Measurements from ENCODE around the gene GPHA2. TPM values are rescaled to one million over a fixed set of nuclear protein-coding genes. Genes with fewer than 3 reads are reported as not detected.

Gene GPHA2
- polyA plus RNA-seq, 2 donors = not detected

GRCh38 chr11:64914123-64914522 is 21.6 kb downstream of the GPHA2 start:
- H3K27ac ChIP-seq (ENCODE audit: low read depth in 2 of 2, low read length in 1 of 2) = no peak overlapping the region
- no peaks in the 10 kb centered on the region for H3K9me3 ChIP-seq (ENCODE audit: control insufficient read depth in 2 of 2, insufficient read depth in 1 of 2, low read depth in 1 of 2, low read length in 1 of 2)
- no peak overlapping the region for H3K4me3 ChIP-seq (ENCODE audit: low read depth in 1 of 2, low read length in 2 of 2)
- 94% methylated on average over 17 of the region's 17 CpGs for WGBS, 2 donors
- peaks cover 4 to 6% of the 10 kb centered on the region in 2 donors for H3K4me1 ChIP-seq (ENCODE audit: control insufficient read depth in 2 of 2, insufficient read depth in 2 of 2, low read length in 1 of 2)
- H3K36me3 ChIP-seq (ENCODE audit: control insufficient read depth in 2 of 2, insufficient read depth in 2 of 2, low read length in 1 of 2) = peaks cover 13 to 48% of the 10 kb centered on the region in 2 donors
- no peaks in the 10 kb centered on the region for H3K27me3 ChIP-seq (ENCODE audit: control insufficient read depth in 1 of 2, insufficient read depth in 2 of 2, low read length in 2 of 2)

DNA sequence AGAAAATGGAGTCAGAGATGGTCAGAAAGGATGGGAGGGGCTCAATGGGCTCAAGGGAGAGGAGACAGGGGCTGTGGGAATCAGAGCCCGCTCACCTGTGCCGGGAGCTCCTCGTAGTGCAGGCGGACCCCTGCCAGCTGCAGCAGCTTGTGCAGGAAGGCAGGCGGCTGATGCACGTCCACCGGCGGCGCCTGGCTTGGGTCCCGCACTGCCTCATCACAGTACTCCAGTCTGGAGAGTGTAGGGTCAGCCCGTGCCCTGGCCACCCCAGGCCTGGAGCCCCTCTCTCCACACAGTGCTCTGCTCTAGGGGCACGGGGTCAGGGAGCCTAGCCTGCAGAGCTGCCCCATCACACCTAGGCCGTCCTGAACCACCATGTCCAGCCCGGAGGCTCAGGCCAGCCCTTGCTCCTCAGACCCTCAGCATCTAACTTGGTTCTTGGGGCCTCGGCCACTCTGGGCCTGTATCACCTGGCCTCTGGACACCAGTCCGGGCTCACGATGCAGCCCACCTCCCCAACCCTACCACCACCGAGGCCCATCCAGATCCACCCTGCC is 22.4 kb downstream of the GPHA2 start:
- peaks cover 13 to 50% of the 10 kb centered on the region in 2 donors for H3K36me3 ChIP-seq (ENCODE audit: control insufficient read depth in 2 of 2, insufficient read depth in 2 of 2, low read length in 1 of 2)
- no peaks in the 10 kb centered on the region for H3K27me3 ChIP-seq (ENCODE audit: control insufficient read depth in 1 of 2, insufficient read depth in 2 of 2, low read length in 2 of 2)
- 87 to 93% methylated on average over 14 to 18 of the region's 18 CpGs for WGBS, 2 donors
- no peaks in the 10 kb centered on the region for H3K9me3 ChIP-seq (ENCODE audit: control insufficient read depth in 2 of 2, insufficient read depth in 1 of 2, low read depth in 1 of 2, low read length in 1 of 2)
- peaks cover 4 to 6% of the 10 kb centered on the region in 2 donors for H3K4me1 ChIP-seq (ENCODE audit: control insufficient read depth in 2 of 2, insufficient read depth in 2 of 2, low read length in 1 of 2)
- H3K4me3 ChIP-seq (ENCODE audit: low read depth in 1 of 2, low read length in 2 of 2) = no peak overlapping the region
- no peak overlapping the region for H3K27ac ChIP-seq (ENCODE audit: low read depth in 2 of 2, low read length in 1 of 2)

DNA sequence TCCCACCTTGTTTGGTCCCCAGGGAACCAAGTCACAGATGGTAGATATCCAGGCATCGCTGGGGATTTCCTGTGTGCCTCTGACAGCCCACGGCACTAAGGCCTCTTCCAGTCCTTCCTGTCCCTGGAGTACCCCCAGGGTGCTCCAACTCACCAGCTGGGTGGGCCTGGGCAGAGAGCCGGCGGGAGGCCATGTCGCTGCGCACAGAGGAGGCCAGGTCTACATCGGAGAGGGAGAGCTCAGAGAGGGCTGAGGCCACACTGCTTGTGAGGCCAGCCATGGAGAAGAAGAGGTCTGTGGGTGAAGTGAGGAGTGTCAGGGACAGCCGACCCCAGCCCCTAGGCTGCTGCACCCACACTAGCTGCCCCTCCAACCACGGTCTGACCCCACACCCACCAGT is 24.0 kb downstream of the GPHA2 start:
- Histone ChIP-seq H3K27ac (ENCODE audit: low read depth in 2 of 2, low read length in 1 of 2) (no peak overlapping the region), H3K4me3 (ENCODE audit: low read depth in 1 of 2, low read length in 2 of 2) (no peak overlapping the region), H3K27me3 (ENCODE audit: control insufficient read depth in 1 of 2, insufficient read depth in 2 of 2, low read length in 2 of 2) (no peaks in the 10 kb centered on the region), H3K36me3 (ENCODE audit: control insufficient read depth in 2 of 2, insufficient read depth in 2 of 2, low read length in 1 of 2) (peaks cover 18 to 63% of the 10 kb centered on the region in 2 donors), H3K4me1 (ENCODE audit: control insufficient read depth in 2 of 2, insufficient read depth in 2 of 2, low read length in 1 of 2) (peaks cover 4 to 6% of the 10 kb centered on the region in 2 donors), H3K9me3 (ENCODE audit: control insufficient read depth in 2 of 2, insufficient read depth in 1 of 2, low read depth in 1 of 2, low read length in 1 of 2) (no peaks in the 10 kb centered on the region)
- 91% methylated on average over 9 of the region's 9 CpGs for WGBS, 2 donors

DNA sequence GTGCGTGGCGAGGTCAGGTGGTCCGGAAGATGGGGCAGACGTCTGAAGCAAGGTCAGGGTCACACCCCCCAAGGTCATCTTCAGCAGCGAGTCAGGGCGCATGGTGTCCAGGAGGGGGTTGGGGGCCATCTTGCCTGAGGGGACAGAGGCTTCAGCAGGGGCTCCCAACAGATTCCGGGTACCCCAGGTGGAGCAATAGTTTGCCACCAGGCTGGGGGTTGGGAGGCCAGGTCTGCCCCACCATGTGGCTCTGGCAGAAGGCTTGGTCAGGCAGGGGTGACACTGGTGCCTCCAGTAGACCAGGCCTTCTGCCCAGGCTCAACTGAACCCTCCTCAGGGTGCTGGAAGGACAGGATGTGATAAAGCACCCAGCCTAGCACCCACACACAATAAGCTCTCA is 24.6 kb downstream of the GPHA2 start:
- no peak overlapping the region for H3K4me3 ChIP-seq (ENCODE audit: low read depth in 1 of 2, low read length in 2 of 2)
- H3K27ac ChIP-seq (ENCODE audit: low read depth in 2 of 2, low read length in 1 of 2) = no peak overlapping the region
- H3K9me3 ChIP-seq (ENCODE audit: control insufficient read depth in 2 of 2, insufficient read depth in 1 of 2, low read depth in 1 of 2, low read length in 1 of 2) = no peaks in the 10 kb centered on the region
- 88 to 90% methylated on average over 7 of the region's 7 CpGs for WGBS, 2 donors
- no peaks in the 10 kb centered on the region for H3K27me3 ChIP-seq (ENCODE audit: control insufficient read depth in 1 of 2, insufficient read depth in 2 of 2, low read length in 2 of 2)
- H3K4me1 ChIP-seq (ENCODE audit: control insufficient read depth in 2 of 2, insufficient read depth in 2 of 2, low read length in 1 of 2) = peaks cover 4% of the 10 kb centered on the region in 2 donors
- H3K36me3 ChIP-seq (ENCODE audit: control insufficient read depth in 2 of 2, insufficient read depth in 2 of 2, low read length in 1 of 2) = peaks cover 18 to 68% of the 10 kb centered on the region in 2 donors

DNA sequence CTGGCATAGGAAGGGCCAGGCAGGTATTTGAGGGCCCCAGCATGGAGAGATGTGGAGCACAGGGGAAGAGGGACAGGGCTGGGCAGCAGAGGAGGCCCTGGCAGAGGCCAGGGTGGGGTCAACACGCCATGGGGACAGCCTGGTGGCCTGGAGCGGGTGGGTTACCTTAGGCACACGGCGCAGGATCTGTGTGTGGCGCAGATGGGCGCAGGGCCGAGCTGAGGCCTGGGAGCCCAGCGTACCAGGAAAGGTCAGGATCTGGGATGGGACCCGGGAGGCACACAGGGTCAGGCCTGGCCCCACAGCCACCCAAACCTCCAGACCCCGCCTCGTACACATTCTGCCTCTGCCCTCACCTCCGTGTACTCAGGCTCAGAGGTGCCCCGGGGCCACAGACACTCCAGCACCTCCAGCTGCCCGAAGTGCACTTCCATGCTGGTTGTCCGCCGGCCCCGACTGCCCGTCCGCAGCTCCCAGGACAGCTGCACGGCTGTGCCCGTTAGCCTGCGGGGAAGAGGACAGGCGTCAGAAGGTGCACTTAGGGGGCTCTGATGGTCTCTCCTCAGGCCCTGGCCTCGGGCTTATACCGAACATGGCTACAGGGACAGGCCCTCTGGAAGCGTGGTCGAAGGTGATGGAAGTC is 25.1 kb downstream of the GPHA2 start:
- Histone ChIP-seq H3K4me3 (ENCODE audit: low read depth in 1 of 2, low read length in 2 of 2) (no peak overlapping the region), H3K27ac (ENCODE audit: low read depth in 2 of 2, low read length in 1 of 2) (no peak overlapping the region), H3K4me1 (ENCODE audit: control insufficient read depth in 2 of 2, insufficient read depth in 2 of 2, low read length in 1 of 2) (peaks cover 0 to 3% of the 10 kb centered on the region in 2 donors), H3K36me3 (ENCODE audit: control insufficient read depth in 2 of 2, insufficient read depth in 2 of 2, low read length in 1 of 2) (peaks cover 21 to 74% of the 10 kb centered on the region in 2 donors), H3K9me3 (ENCODE audit: control insufficient read depth in 2 of 2, insufficient read depth in 1 of 2, low read depth in 1 of 2, low read length in 1 of 2) (no peaks in the 10 kb centered on the region), H3K27me3 (ENCODE audit: control insufficient read depth in 1 of 2, insufficient read depth in 2 of 2, low read length in 2 of 2) (no peaks in the 10 kb centered on the region)
- WGBS, 2 donors = 91 to 93% methylated on average over 22 to 27 of the region's 27 CpGs

GRCh38 chr11:64909653-64910343 is 25.9 kb downstream of the GPHA2 start:
- Histone ChIP-seq H3K27ac (ENCODE audit: low read depth in 2 of 2, low read length in 1 of 2) (no peak overlapping the region), H3K27me3 (ENCODE audit: control insufficient read depth in 1 of 2, insufficient read depth in 2 of 2, low read length in 2 of 2) (no peaks in the 10 kb centered on the region), H3K4me3 (ENCODE audit: low read depth in 1 of 2, low read length in 2 of 2) (no peak overlapping the region), H3K9me3 (ENCODE audit: control insufficient read depth in 2 of 2, insufficient read depth in 1 of 2, low read depth in 1 of 2, low read length in 1 of 2) (no peaks in the 10 kb centered on the region), H3K36me3 (ENCODE audit: control insufficient read depth in 2 of 2, insufficient read depth in 2 of 2, low read length in 1 of 2) (peaks cover 28 to 80% of the 10 kb centered on the region in 2 donors), H3K4me1 (ENCODE audit: control insufficient read depth in 2 of 2, insufficient read depth in 2 of 2, low read length in 1 of 2) (peaks cover 0 to 3% of the 10 kb centered on the region in 2 donors)
- 90 to 91% methylated on average over 38 to 39 of the region's 39 CpGs for WGBS, 2 donors

DNA sequence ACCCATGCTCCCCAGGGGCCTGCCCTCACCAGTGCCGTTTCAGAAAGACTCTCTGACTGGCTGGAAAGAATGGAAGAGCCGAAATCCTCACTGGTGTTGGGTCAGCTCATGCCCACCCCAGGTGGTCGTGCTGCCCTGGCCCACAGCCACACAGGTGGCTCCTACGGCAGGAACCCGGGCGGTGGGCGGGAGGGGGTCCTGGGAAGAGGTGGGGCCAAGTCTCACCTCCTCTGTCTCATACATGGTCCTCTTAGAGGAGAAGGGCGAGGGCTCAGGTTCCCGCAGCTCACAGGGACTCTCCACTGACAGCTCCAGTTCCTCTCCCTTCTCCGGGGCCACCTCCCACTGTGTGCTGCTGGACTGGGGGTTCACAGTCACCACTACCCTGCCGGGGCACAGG is 26.9 kb downstream of the GPHA2 start:
- Histone ChIP-seq H3K36me3 (ENCODE audit: control insufficient read depth in 2 of 2, insufficient read depth in 2 of 2, low read length in 1 of 2) (peaks cover 28 to 75% of the 10 kb centered on the region in 2 donors), H3K4me1 (ENCODE audit: control insufficient read depth in 2 of 2, insufficient read depth in 2 of 2, low read length in 1 of 2) (peaks cover 0 to 3% of the 10 kb centered on the region in 2 donors)
- WGBS, 2 donors = 90 to 92% methylated on average over 11 of the region's 11 CpGs

DNA sequence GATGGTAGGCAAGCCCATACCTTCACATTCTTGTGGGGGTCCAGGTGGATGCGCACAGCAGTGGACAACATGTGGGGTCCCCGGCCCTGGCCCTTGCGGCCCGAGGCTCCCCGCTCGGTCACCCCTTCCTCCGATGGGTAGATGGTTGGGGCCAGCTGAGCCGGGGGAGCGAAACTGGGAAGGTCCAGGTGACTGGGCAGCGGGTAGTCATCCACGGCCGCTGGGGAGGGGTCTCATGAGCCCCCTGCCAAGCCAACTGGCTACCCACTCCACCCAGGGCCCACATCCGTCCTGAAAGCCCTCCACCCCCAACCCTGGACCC is 29.4 kb downstream of the GPHA2 start:
- no peaks in the 10 kb centered on the region for H3K9me3 ChIP-seq (ENCODE audit: control insufficient read depth in 2 of 2, insufficient read depth in 1 of 2, low read depth in 1 of 2, low read length in 1 of 2)
- no peak overlapping the region for H3K4me3 ChIP-seq (ENCODE audit: low read depth in 1 of 2, low read length in 2 of 2)
- 95 to 99% methylated on average over 13 of the region's 13 CpGs for WGBS, 2 donors
- H3K27ac ChIP-seq (ENCODE audit: low read depth in 2 of 2, low read length in 1 of 2) = no peak overlapping the region
- H3K4me1 ChIP-seq (ENCODE audit: control insufficient read depth in 2 of 2, insufficient read depth in 2 of 2, low read length in 1 of 2) = peaks cover 0 to 3% of the 10 kb centered on the region in 2 donors
- no peaks in the 10 kb centered on the region for H3K27me3 ChIP-seq (ENCODE audit: control insufficient read depth in 1 of 2, insufficient read depth in 2 of 2, low read length in 2 of 2)
- peaks cover 32 to 76% of the 10 kb centered on the region in 2 donors for H3K36me3 ChIP-seq (ENCODE audit: control insufficient read depth in 2 of 2, insufficient read depth in 2 of 2, low read length in 1 of 2)

More for the DNA sequence above, 26.9 kb downstream of the GPHA2 start:
- Histone ChIP-seq H3K27me3 (ENCODE audit: control insufficient read depth in 1 of 2, insufficient read depth in 2 of 2, low read length in 2 of 2) (no peaks in the 10 kb centered on the region), H3K4me3 (ENCODE audit: low read depth in 1 of 2, low read length in 2 of 2) (no peak overlapping the region), H3K27ac (ENCODE audit: low read depth in 2 of 2, low read length in 1 of 2) (no peak overlapping the region), H3K9me3 (ENCODE audit: control insufficient read depth in 2 of 2, insufficient read depth in 1 of 2, low read depth in 1 of 2, low read length in 1 of 2) (no peaks in the 10 kb centered on the region)

DNA sequence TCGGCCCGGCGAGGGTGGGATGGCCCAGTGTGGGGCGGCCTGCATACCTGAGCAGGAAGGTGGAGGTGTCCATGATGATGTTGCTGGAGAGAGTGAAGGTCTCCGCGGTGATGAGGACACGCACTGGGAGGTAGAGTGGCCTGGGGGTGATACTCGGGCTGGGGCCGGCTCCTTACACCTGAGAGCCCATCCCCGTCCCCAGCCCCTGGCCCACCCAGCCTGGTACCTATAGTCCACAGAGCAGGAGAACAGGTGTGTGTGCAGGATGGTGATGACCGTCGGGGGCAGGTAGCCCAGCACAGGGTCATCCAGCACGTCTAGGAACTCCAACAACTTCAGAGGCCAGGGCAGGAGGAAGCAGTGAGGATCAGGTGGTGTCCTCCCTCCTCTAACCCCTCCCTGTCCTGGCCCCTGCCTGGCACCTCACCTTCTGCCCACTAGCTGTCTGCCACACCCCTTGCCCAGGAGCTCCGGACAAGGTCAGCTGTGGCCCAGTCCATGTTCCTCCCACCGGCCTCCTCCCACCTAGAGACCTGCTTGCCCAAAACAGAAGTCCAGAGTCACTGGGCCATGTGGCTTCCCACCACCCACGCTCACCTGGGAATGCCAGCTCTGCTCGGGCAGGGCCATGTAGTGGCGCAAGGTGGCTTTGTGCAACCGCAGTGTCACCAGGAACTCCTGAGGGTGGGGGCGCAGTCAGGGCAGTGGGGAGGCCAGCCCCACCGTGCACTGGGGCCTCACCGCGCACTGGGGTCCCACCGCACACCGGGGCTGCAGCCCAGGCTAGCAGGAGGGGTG is 30.0 kb downstream of the GPHA2 start:
- peaks cover 0 to 4% of the 10 kb centered on the region in 2 donors for H3K4me1 ChIP-seq (ENCODE audit: control insufficient read depth in 2 of 2, insufficient read depth in 2 of 2, low read length in 1 of 2)
- no peaks in the 10 kb centered on the region for H3K9me3 ChIP-seq (ENCODE audit: control insufficient read depth in 2 of 2, insufficient read depth in 1 of 2, low read depth in 1 of 2, low read length in 1 of 2)
- H3K27ac ChIP-seq (ENCODE audit: low read depth in 2 of 2, low read length in 1 of 2) = no peak overlapping the region
- WGBS, 2 donors = 94 to 95% methylated on average over 24 to 25 of the region's 25 CpGs
- no peaks in the 10 kb centered on the region for H3K27me3 ChIP-seq (ENCODE audit: control insufficient read depth in 1 of 2, insufficient read depth in 2 of 2, low read length in 2 of 2)
- H3K36me3 ChIP-seq (ENCODE audit: control insufficient read depth in 2 of 2, insufficient read depth in 2 of 2, low read length in 1 of 2) = peaks cover 33 to 74% of the 10 kb centered on the region in 2 donors
- H3K4me3 ChIP-seq (ENCODE audit: low read depth in 1 of 2, low read length in 2 of 2) = no peak overlapping the region
